Measurements from ENCODE around the gene VAV1. TPM values are rescaled to one million over a fixed set of nuclear protein-coding genes. Genes with fewer than 3 reads are reported as not detected.
"Not testable (repeated sequence)": the region's sequence is repeated elsewhere in the genome, so short reads cannot be mapped to it uniquely, and the experiment has no call there.

Gene VAV1
- total and polyA plus RNA-seq, 2 donors from 2014 or later: 0.90 to 15.5 TPM

GRCh38 chr19:6773323-6773931 lies 919 bp downstream of the VAV1 start:
- no peaks in the 10 kb centered on the region for H3K4me1 ChIP-seq (ENCODE audit: control insufficient read depth in 2 of 3, insufficient read depth in 2 of 3, low read depth in 1 of 3, low read length in 3 of 3)
- H3K9ac ChIP-seq (ENCODE audit: low read length in 3 of 3): no peak overlapping the region
- intact Hi-C loops (cut with DNase I): no loop called here
- H3K36me3 ChIP-seq (ENCODE audit: control insufficient read depth in 2 of 3, insufficient read depth in 3 of 3, low read length in 3 of 3): no peaks in the 10 kb centered on the region
- no peaks in the 10 kb centered on the region for H3K9me3 ChIP-seq (ENCODE audit: control insufficient read depth in 2 of 3, insufficient read depth in 1 of 3, low read length in 3 of 3)
- DNase-seq (peak in 1 of 5 donors; percentile 83), FAIRE-seq (no peak)
- TF ChIP-seq, protein P1, sequence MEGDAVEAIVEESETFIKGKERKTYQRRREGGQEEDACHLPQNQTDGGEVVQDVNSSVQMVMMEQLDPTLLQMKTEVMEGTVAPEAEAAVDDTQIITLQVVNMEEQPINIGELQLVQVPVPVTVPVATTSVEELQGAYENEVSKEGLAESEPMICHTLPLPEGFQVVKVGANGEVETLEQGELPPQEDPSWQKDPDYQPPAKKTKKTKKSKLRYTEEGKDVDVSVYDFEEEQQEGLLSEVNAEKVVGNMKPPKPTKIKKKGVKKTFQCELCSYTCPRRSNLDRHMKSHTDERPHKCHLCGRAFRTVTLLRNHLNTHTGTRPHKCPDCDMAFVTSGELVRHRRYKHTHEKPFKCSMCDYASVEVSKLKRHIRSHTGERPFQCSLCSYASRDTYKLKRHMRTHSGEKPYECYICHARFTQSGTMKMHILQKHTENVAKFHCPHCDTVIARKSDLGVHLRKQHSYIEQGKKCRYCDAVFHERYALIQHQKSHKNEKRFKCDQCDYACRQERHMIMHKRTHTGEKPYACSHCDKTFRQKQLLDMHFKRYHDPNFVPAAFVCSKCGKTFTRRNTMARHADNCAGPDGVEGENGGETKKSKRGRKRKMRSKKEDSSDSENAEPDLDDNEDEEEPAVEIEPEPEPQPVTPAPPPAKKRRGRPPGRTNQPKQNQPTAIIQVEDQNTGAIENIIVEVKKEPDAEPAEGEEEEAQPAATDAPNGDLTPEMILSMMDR (IDR thresholded peaks at IDR 0.05; ENCODE audit: borderline replicate concordance, extremely low read depth, insufficient read depth): no peak
- H3K27ac ChIP-seq (ENCODE audit: low read depth in 2 of 2, low read length in 2 of 2): peak overlapping the region in 1 of 2 donors; percentile 28
- H3K4me3 ChIP-seq (ENCODE audit: low read length in 3 of 3): no peak overlapping the region
- no peaks in the 10 kb centered on the region for H3K27me3 ChIP-seq (ENCODE audit: control insufficient read depth, insufficient read depth, low read length)

DNA sequence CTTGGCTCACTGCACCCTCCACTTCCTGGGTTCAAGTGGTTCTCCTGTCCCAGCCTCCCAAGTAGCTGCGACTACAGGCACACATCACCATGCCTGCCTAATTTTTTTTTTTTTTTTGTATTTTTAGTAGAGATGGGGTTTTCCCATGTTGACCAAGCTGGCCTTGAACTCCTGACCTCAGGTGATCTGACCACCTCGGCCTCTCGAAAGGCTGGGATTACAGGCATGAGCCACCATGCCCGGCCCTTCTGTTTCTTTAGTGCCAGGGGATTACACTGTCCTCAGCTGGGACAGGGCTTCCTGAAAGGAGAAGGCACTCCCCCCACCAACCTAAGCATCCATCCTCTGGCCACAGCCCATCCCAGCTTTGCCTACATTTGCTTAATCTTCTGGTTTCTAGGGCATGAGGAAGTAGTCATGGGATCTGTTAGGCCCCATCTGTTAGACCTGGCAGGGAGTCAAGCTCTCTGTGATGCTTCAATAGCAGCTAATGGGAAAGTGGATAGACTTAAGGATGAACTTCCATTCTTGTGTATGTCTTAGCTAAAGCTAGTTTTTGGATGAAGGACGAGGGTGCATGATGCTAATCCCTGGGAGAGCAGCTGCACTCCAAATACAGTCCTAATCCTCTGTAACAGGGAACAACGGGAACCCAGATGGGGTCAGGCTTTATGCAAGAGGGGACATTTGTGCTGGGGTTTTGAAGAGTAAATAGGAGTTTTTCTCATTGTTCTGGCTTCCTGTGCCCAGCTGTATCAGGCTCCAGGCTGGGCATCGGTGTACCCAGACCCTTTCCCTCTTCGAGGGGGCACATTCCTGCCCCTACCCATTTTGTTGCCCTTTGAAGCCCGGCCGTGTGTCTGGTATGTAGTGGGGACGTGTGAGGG lies 2.6 kb downstream of the VAV1 start:
- Histone ChIP-seq H3K27ac (ENCODE audit: low read depth in 2 of 2, low read length in 2 of 2) (no peak overlapping the region), H3K27me3 (ENCODE audit: control insufficient read depth, insufficient read depth, low read length) (no peaks in the 10 kb centered on the region), H3K36me3 (ENCODE audit: control insufficient read depth in 2 of 3, insufficient read depth in 3 of 3, low read length in 3 of 3) (no peaks in the 10 kb centered on the region), H3K4me1 (ENCODE audit: control insufficient read depth in 2 of 3, insufficient read depth in 2 of 3, low read depth in 1 of 3, low read length in 3 of 3) (no peaks in the 10 kb centered on the region), H3K9ac (ENCODE audit: low read length in 3 of 3) (no peak overlapping the region), H3K9me3 (ENCODE audit: control insufficient read depth in 2 of 3, insufficient read depth in 1 of 3, low read length in 3 of 3) (no peaks in the 10 kb centered on the region), H3K4me3 (ENCODE audit: low read length in 3 of 3) (no peak overlapping the region)
- FAIRE-seq (no peak), DNase-seq (no peak)
- TF ChIP-seq, protein P1 (IDR thresholded peaks at IDR 0.05; ENCODE audit: borderline replicate concordance, extremely low read depth, insufficient read depth): no peak
- intact Hi-C loops (cut with DNase I): no loop called here

DNA sequence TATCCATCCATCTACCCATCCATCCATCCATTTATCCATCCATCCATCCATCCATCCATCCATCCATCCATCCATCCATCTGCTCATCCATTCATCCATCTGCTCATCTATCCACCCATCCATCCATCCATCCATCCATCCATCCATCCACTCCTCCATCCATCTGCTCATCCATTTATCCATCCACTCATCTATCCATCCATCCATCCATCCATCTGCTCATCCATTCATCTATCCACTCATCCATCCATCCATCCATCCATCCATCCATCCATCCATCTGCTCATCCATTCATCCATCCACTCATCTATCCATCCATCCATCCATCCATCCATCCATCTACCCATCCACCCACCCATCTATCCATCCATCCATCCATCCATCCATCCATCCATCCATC lies 3.5 kb downstream of the VAV1 start:
- H3K9ac ChIP-seq (ENCODE audit: low read length in 3 of 3); H3K9me3 ChIP-seq (ENCODE audit: control insufficient read depth in 2 of 3, insufficient read depth in 1 of 3, low read length in 3 of 3); DNase-seq; H3K36me3 ChIP-seq (ENCODE audit: control insufficient read depth in 2 of 3, insufficient read depth in 3 of 3, low read length in 3 of 3); H3K4me1 ChIP-seq (ENCODE audit: control insufficient read depth in 2 of 3, insufficient read depth in 2 of 3, low read depth in 1 of 3, low read length in 3 of 3); H3K27me3 ChIP-seq (ENCODE audit: control insufficient read depth, insufficient read depth, low read length); H3K4me3 ChIP-seq (ENCODE audit: low read length in 3 of 3); FAIRE-seq; H3K27ac ChIP-seq (ENCODE audit: low read depth in 2 of 2, low read length in 2 of 2); intact Hi-C loops (cut with DNase I): not testable (repeated sequence)

DNA sequence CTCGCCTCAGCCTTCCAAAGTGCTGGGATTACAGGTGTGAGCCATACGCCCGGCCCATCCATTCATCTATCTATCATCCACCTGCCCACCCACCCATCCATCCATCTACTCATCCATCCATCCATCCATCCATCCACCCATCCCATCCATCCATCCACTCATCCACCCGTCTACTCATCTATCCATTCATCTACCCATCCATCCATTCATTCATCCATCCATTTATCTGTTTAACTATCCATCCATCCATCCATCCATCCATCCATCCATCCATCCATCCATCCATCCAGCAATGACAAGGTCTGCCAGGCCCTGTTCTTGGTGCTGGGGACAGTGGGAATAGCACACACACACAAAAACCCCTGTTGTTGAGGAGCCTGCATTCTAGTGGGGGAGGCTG lies 4.5 kb downstream of the VAV1 start:
- DNase-seq (no peak), FAIRE-seq (no peak)
- Histone ChIP-seq H3K9me3 (ENCODE audit: control insufficient read depth in 2 of 3, insufficient read depth in 1 of 3, low read length in 3 of 3) (no peaks in the 10 kb centered on the region), H3K4me1 (ENCODE audit: control insufficient read depth in 2 of 3, insufficient read depth in 2 of 3, low read depth in 1 of 3, low read length in 3 of 3) (no peaks in the 10 kb centered on the region), H3K27me3 (ENCODE audit: control insufficient read depth, insufficient read depth, low read length) (no peaks in the 10 kb centered on the region), H3K4me3 (ENCODE audit: low read length in 3 of 3) (no peak overlapping the region), H3K9ac (ENCODE audit: low read length in 3 of 3) (no peak overlapping the region), H3K27ac (ENCODE audit: low read depth in 2 of 2, low read length in 2 of 2) (no peak overlapping the region), H3K36me3 (ENCODE audit: control insufficient read depth in 2 of 3, insufficient read depth in 3 of 3, low read length in 3 of 3) (no peaks in the 10 kb centered on the region)
- TF ChIP-seq, protein P1 (IDR thresholded peaks at IDR 0.05; ENCODE audit: borderline replicate concordance, extremely low read depth, insufficient read depth): no peak
- intact Hi-C loops (cut with DNase I): no loop called here
